Endothelial cell of umbilical vein (primary cell): Measurements from ENCODE around the gene DAB2IP. TPM values are rescaled to one million over a fixed set of nuclear protein-coding genes. Genes with fewer than 3 reads are reported as not detected.
A peak's percentile ranks its signal among the peaks of the same experiment; 100 is the strongest.

Source experiments
- BruUV-seq: library from RNA; stranded (reverse); fragments of 400-500 nt; replicated peaks from 2 replicates; lab custom pipeline; 2021; lab: Mats Ljungman, UMichigan
- CTCF ChIA-PET: fragments of 300-600, 350-600 bp; sonication (Branson Sonifier 250); formaldehyde crosslinking; loops from one replicate; lab custom pipeline; 2021; ENCODE audit warnings: antibody characterized with exemption, inconsistent platforms; lab: Charles Lee
- POLR2A ChIA-PET: fragments of 300-600, 350-600 bp; sonication (Branson Sonifier 250); formaldehyde crosslinking; loops from one replicate; lab custom pipeline; 2021; ENCODE audit warnings: antibody characterized with exemption, inconsistent platforms; lab: Charles Lee
- DNase-seq: peaks from one replicate; pipeline ENCODE4 v3.0.0-alpha.2; 2011; ENCODE audit warnings: low read depth, low spot score
- FAIRE-seq: peaks from 2 replicates; lab custom pipeline; 2011; peaks lifted over from hg19 to GRCh38; lab: Jason Lieb, UNC
- H2AFZ ChIP-seq: 2 replicates; pipeline ENCODE4 v1.6.0; 2012; ENCODE audit warnings: low read depth, low read length, control low read depth, inconsistent platforms
- H3K27ac ChIP-seq: 2 replicates; pipeline ENCODE4 v1.5.1; 2011; ENCODE audit warnings: low read depth, mild to moderate bottlenecking, control low read depth, low read length, moderate library complexity; ENCODE audit not compliant: insufficient read depth
- H3K27me3 ChIP-seq, 2 experiments: 2 replicates each; pipeline versions ENCODE4 v1.6.0 to v1.6.1; 2011; ENCODE audit warnings: low read length in 2 of 2, mixed read lengths in 1 of 2; ENCODE audit not compliant: control insufficient read depth in 2 of 2, insufficient read depth in 2 of 2
- H3K36me3 ChIP-seq, 2 experiments: 2 replicates in 1 of 2; 3 replicates in 1 of 2; pipeline ENCODE4 v1.5.1; 2011; ENCODE audit warnings: low read length in 2 of 2, mild to moderate bottlenecking in 1 of 2, moderate library complexity in 1 of 2; ENCODE audit not compliant: control insufficient read depth in 2 of 2, insufficient read depth in 2 of 2; ENCODE audit errors: extremely low read depth in 1 of 2
- H3K4me1 ChIP-seq: 3 replicates; pipeline ENCODE4 v1.5.1; 2011; ENCODE audit warnings: mild to moderate bottlenecking, low read length; ENCODE audit not compliant: control insufficient read depth, insufficient read depth; ENCODE audit errors: extremely low read depth
- H3K4me2 ChIP-seq: 2 replicates; pipeline ENCODE4 v1.6.1; 2011; ENCODE audit warnings: low read length, control low read depth, mixed read lengths; ENCODE audit not compliant: insufficient read depth
- H3K4me3 ChIP-seq, 3 experiments: fragments of 200-600 bp in 1 of 3; sonication (generic), shearing (Covaris generic) in 1 of 3; replicated peaks in 1 of 3; 2 replicates each; pipeline ENCODE4 v1.5.1; 2011 to 2016; ENCODE audit warnings: control low read depth in 3 of 3, low read length in 3 of 3, mild to moderate bottlenecking in 2 of 3, inconsistent platforms in 1 of 3, low read depth in 1 of 3, moderate library complexity in 1 of 3; ENCODE audit not compliant: insufficient read depth in 1 of 3
- H3K79me2 ChIP-seq: 2 replicates; pipeline ENCODE4 v1.6.0; 2012; ENCODE audit warnings: low read length, inconsistent platforms; ENCODE audit not compliant: control insufficient read depth, insufficient read depth
- H3K9ac ChIP-seq: replicated peaks from 2 replicates; pipeline ENCODE3; 2011; ENCODE audit warnings: low read length, control low read depth; ENCODE audit not compliant: insufficient read depth; ENCODE audit errors: extremely low read depth
- H3K9me1 ChIP-seq: replicated peaks from 3 replicates; pipeline ENCODE4 v1.6.0; 2011; ENCODE audit warnings: mild to moderate bottlenecking, low read length; ENCODE audit not compliant: control insufficient read depth, insufficient read depth; ENCODE audit errors: extremely low read depth
- H3K9me3 ChIP-seq: replicated peaks from 2 replicates; pipeline ENCODE4 v1.5.1; 2012; ENCODE audit warnings: low read length, inconsistent platforms; ENCODE audit not compliant: control insufficient read depth, insufficient read depth
- H4K20me1 ChIP-seq: replicated peaks from 2 replicates; pipeline ENCODE3; 2011; ENCODE audit warnings: mild to moderate bottlenecking, low read length; ENCODE audit not compliant: control insufficient read depth, insufficient read depth; ENCODE audit errors: extremely low read depth
- EZH2 ChIP-seq: IDR thresholded peaks from 2 replicates; pipeline ENCODE4 v1.6.1; 2012; ENCODE audit warnings: borderline replicate concordance, low read depth, mild to moderate bottlenecking, moderate library complexity, low read length, inconsistent platforms; ENCODE audit not compliant: severe bottlenecking
- FOS ChIP-seq: IDR thresholded peaks from 2 replicates; pipeline ENCODE4 v1.6.1; 2011; ENCODE audit warnings: mild to moderate bottlenecking, low read length, moderate library complexity, borderline replicate concordance; ENCODE audit not compliant: insufficient read depth
- GATA2 ChIP-seq: IDR thresholded peaks from 2 replicates; pipeline ENCODE4 v1.7.0; 2011; ENCODE audit warnings: low read depth, mild to moderate bottlenecking, moderate library complexity, mixed read lengths, low read length; ENCODE audit not compliant: insufficient read length, insufficient read depth
- JUN ChIP-seq: IDR thresholded peaks from 2 replicates; pipeline ENCODE4 v1.6.1; 2011; ENCODE audit warnings: borderline replicate concordance, low read depth; ENCODE audit not compliant: insufficient read length, insufficient read depth
- MYC ChIP-seq: IDR thresholded peaks from one replicate; pipeline ENCODE4 v1.6.1; 2011; ENCODE audit warnings: mild to moderate bottlenecking, low read depth, low read length
- POLR2A ChIP-seq: IDR thresholded peaks from 2 replicates; pipeline ENCODE4 v1.6.1; 2012; ENCODE audit warnings: low read depth, mild to moderate bottlenecking, control low read depth, low read length
- POLR2AphosphoS5 ChIP-seq: IDR thresholded peaks from 2 replicates; pipeline ENCODE4 v1.6.1; 2012; ENCODE audit warnings: low read depth, mild to moderate bottlenecking, control low read depth, low read length, moderate library complexity; ENCODE audit not compliant: insufficient read depth
- dilution Hi-C: fragments of 300-500 bp; cut with MboI; formaldehyde crosslinking; loops from one replicate; pipeline ENCODE4 v1.15.0; 2019; ENCODE audit warnings: low sequenced_read_pairs; ENCODE audit not compliant: extremely low pct_ligation_motif_present
- intact Hi-C: fragments of 100-400 bp; cut with micrococcal nuclease; formaldehyde crosslinking; loops from one replicate; pipeline ENCODE4 v1.10.0; 2022
- polyA plus RNA-seq, 4 experiments: library from polyadenylated mRNA; depleted of rRNA in 3 of 4; stranded (reverse) in 3 of 4; unstranded in 1 of 4; fragments of >200 nt; gene quantifications; 2 replicates each; pipeline versions ENCODE4 v1.2.1 to v1.2.3, GENCODE V29; 2011 to 2012; ENCODE audit warnings: missing spikeins in 1 of 4
- total RNA-seq: library from RNA; stranded (reverse); gene quantifications from 2 replicates; pipeline ENCODE4 v1.2.3, GENCODE V29; 2021
- TF ChIP-seq, protein P1 (sequence below), 2 donors: IDR thresholded peaks; 1 replicate in 1 of 2; 2 replicates in 1 of 2; pipeline ENCODE4 v1.5.1; 2011; ENCODE audit warnings: low read length in 2 of 2, mild to moderate bottlenecking in 2 of 2, moderate library complexity in 2 of 2, control low read depth in 1 of 2, inconsistent platforms in 1 of 2, low read depth in 1 of 2; ENCODE audit not compliant: insufficient read depth in 1 of 2; ENCODE audit errors: extremely low read depth in 1 of 2
- TF ChIP-seq, protein P2 (sequence below): IDR thresholded peaks from 2 replicates; pipeline ENCODE4 v1.6.1; 2011; ENCODE audit not compliant: insufficient read depth, insufficient read length

DAB2IP gene
- total and polyA plus RNA-seq, 2 donors (not counting 3 experiments of a cell fraction or from before 2014, with no cell fraction given) = 29.2 to 53.6 TPM

DNA sequence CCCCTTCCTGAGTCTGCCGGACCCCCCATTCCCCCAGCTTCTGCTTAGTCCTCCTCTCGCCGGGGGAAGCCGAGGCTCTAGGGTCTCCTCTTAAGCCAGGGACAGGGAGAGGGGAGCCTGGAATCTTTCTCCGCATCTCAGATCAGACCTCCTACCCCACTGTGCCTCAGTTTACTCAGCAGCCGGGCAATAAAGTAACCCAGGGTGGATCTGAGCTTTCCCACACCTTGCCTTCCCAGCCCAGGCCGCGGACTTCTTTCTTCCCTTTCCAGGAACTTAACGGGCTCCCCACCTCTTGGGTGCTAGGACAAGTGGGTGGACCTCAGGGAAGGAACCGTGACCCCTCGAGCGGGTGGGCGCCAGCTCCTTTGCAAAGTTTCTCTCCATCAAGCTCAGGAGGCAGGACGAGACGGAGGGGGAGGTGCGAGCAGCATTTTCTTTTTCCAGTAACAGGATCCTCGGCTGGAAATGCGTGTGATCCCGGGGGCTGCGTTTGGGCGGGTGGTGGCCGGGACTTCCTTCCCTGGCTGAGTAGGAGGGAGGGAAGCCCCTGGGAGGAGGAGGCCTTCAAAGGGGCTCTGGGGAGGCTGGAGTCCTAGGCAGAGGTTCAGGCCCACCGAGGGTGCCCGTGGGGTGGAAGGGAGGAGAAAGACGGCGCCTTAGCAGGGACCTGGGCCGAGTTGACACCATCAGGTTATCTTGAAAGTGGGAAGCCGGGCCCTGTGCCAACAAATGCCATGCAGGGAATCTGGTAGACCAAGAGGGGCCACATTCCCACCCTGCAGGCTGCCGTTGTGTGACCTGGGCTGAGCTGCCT, 795 bp downstream of the DAB2IP start:
- Histone ChIP-seq H3K9ac (peak overlapping the region; percentile 70), H4K20me1 (no peaks in the 10 kb centered on the region), H2AFZ (peak overlapping the region; percentile 76), H3K27me3 (no peaks in the 10 kb centered on the region), H3K36me3 (no peaks in the 10 kb centered on the region), H3K4me3 (peak overlapping the region; percentile 58 to 76 (median 69)), H3K9me3 (no peaks in the 10 kb centered on the region), H3K79me2 (no peaks in the 10 kb centered on the region), H3K4me2 (peak overlapping the region; percentile 83), H3K9me1 (no peaks in the 10 kb centered on the region), H3K4me1 (peaks cover 25% of the 10 kb centered on the region), H3K27ac (no peak overlapping the region)
- CTCF ChIA-PET = interaction anchor here (0.8 to 3.4 kb wide), 5 partner anchors 10 to 32 kb away, joined by 3 to 24 read pairs (median 3); no protein-coding TSS in a partner anchor
- dilution Hi-C loops (no loop called here), intact Hi-C loops (loop anchor here (1.0 kb wide), 1 partner anchor 11 kb away; no protein-coding TSS in a partner anchor)
- POLR2A ChIA-PET = no interaction called here
- TF ChIP-seq GATA2 (no peak), FOS (no peak), JUN (no peak), POLR2A (no peak), POLR2AphosphoS5 (no peak), EZH2 (no peak), MYC (no peak)
- TF ChIP-seq, protein P1, sequence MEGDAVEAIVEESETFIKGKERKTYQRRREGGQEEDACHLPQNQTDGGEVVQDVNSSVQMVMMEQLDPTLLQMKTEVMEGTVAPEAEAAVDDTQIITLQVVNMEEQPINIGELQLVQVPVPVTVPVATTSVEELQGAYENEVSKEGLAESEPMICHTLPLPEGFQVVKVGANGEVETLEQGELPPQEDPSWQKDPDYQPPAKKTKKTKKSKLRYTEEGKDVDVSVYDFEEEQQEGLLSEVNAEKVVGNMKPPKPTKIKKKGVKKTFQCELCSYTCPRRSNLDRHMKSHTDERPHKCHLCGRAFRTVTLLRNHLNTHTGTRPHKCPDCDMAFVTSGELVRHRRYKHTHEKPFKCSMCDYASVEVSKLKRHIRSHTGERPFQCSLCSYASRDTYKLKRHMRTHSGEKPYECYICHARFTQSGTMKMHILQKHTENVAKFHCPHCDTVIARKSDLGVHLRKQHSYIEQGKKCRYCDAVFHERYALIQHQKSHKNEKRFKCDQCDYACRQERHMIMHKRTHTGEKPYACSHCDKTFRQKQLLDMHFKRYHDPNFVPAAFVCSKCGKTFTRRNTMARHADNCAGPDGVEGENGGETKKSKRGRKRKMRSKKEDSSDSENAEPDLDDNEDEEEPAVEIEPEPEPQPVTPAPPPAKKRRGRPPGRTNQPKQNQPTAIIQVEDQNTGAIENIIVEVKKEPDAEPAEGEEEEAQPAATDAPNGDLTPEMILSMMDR (IDR thresholded peaks at IDR 0.05; ENCODE audit: extremely low read depth in 1 of 2, insufficient read depth in 1 of 2, low read depth in 1 of 2, low read length in 2 of 2) = no peak
- TF ChIP-seq, protein P2, sequence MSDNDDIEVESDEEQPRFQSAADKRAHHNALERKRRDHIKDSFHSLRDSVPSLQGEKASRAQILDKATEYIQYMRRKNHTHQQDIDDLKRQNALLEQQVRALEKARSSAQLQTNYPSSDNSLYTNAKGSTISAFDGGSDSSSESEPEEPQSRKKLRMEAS = no peak
- BruUV-seq = no TSS peak
- DNase-seq (peak; percentile 47), FAIRE-seq (peak; percentile 42)
